H1 (cell line): ENCODE results near the gene OR1I1. TPM values are rescaled to one million over a fixed set of nuclear protein-coding genes. Genes with fewer than 3 reads are reported as not detected.

Source experiments
- CTCF ChIA-PET: fragments of 300-600 bp; sonication (Branson Sonifier 250); formaldehyde crosslinking; loops from one replicate; lab custom pipeline; 2021; ENCODE audit not compliant: partially characterized antibody; lab: Charles Lee
- POLR2A ChIA-PET: fragments of 300-600 bp; sonication (Branson Sonifier 250); formaldehyde crosslinking; loops from one replicate; lab custom pipeline; 2021; ENCODE audit warnings: inconsistent platforms; ENCODE audit not compliant: partially characterized antibody; lab: Charles Lee
- DNase-seq, 2 experiments: peaks; one replicate each; pipeline versions ENCODE4 v3.0.0 to v3.0.0-alpha.2; 2010 to 2022; ENCODE audit warnings: low spot score in 2 of 2, low read depth in 1 of 2, mixed read lengths in 1 of 2
- FAIRE-seq: peaks from 2 replicates; lab custom pipeline; 2011; peaks lifted over from hg19 to GRCh38; lab: Jason Lieb, UNC
- H2AFZ ChIP-seq: 2 replicates; pipeline ENCODE4 v1.8.1; 2012; ENCODE audit warnings: low read length, inconsistent platforms
- H2AK5ac ChIP-seq: 2 replicates; pipeline ENCODE4 v1.6.1; 2013; ENCODE audit warnings: low read depth, low read length
- H2BK120ac ChIP-seq: replicated peaks from 2 replicates; pipeline ENCODE3; 2013; ENCODE audit warnings: low read depth, low read length, inconsistent platforms
- H2BK12ac ChIP-seq: 2 replicates; pipeline ENCODE4 v1.6.1; 2013; ENCODE audit warnings: low read depth, low read length
- H2BK15ac ChIP-seq: 2 replicates; pipeline ENCODE4 v1.6.1; 2013; ENCODE audit warnings: low read length
- H2BK20ac ChIP-seq: 2 replicates; pipeline ENCODE4 v1.6.1; 2013; ENCODE audit warnings: low read length
- H2BK5ac ChIP-seq: 2 replicates; pipeline ENCODE4 v1.6.1; 2013; ENCODE audit warnings: low read depth, low read length
- H3K14ac ChIP-seq: 2 replicates; pipeline ENCODE4 v1.6.1; 2013; ENCODE audit warnings: inconsistent platforms; ENCODE audit not compliant: insufficient read length
- H3K18ac ChIP-seq: 2 replicates; pipeline ENCODE4 v1.6.1; 2013; ENCODE audit warnings: low read length; ENCODE audit errors: extremely low read depth
- H3K23ac ChIP-seq: 2 replicates; pipeline ENCODE4 v1.6.1; 2013; ENCODE audit warnings: inconsistent platforms; ENCODE audit not compliant: insufficient read length
- H3K23me2 ChIP-seq: 2 replicates; pipeline ENCODE4 v1.6.1; 2013; ENCODE audit warnings: low read depth, low read length
- H3K27ac ChIP-seq: 2 replicates; pipeline ENCODE4 v1.6.1; 2011; ENCODE audit warnings: low read depth, low read length, inconsistent platforms
- H3K27me3 ChIP-seq, 4 experiments: replicated peaks in 1 of 4; 1 replicate in 1 of 4; 2 replicates in 3 of 4; pipeline versions ENCODE4 v1.6.1 to v1.8.1; 2011 to 2013; ENCODE audit warnings: low read length in 3 of 4, mild to moderate bottlenecking in 3 of 4, inconsistent platforms in 2 of 4, mixed read lengths in 2 of 4, moderate library complexity in 1 of 4; ENCODE audit not compliant: control insufficient read depth in 3 of 4, insufficient read depth in 3 of 4; ENCODE audit errors: extremely low read depth in 1 of 4
- H3K36me3 ChIP-seq, 4 experiments: 2 replicates each; pipeline versions ENCODE4 v1.6.1 to v1.8.1; 2011 to 2013; ENCODE audit warnings: mild to moderate bottlenecking in 4 of 4, low read length in 3 of 4, moderate library complexity in 2 of 4, control low read depth in 1 of 4, inconsistent platforms in 1 of 4; ENCODE audit not compliant: insufficient read depth in 4 of 4, control insufficient read depth in 2 of 4
- H3K4ac ChIP-seq: replicated peaks from 2 replicates; pipeline ENCODE3; 2013; ENCODE audit warnings: low read length, low read depth, mixed read lengths, inconsistent platforms; ENCODE audit not compliant: insufficient read length
- H3K4me1 ChIP-seq, 4 experiments: replicated peaks in 1 of 4; 1 replicate in 1 of 4; 2 replicates in 3 of 4; pipeline versions ENCODE4 v1.6.1 to v1.8.1; 2011 to 2013; ENCODE audit warnings: low read length in 3 of 4, inconsistent platforms in 2 of 4, mixed read lengths in 1 of 4; ENCODE audit not compliant: insufficient read depth in 4 of 4, control insufficient read depth in 3 of 4
- H3K4me2 ChIP-seq, 2 experiments: 2 replicates each; pipeline versions ENCODE4 v1.6.1 to v1.8.1; 2011 to 2013; ENCODE audit warnings: low read depth in 2 of 2, low read length in 2 of 2, control low read depth in 1 of 2, inconsistent platforms in 1 of 2, mild to moderate bottlenecking in 1 of 2; ENCODE audit not compliant: insufficient read depth in 1 of 2
- H3K4me3 ChIP-seq, 4 experiments: fragments of 200-600, 300-600 bp in 1 of 4; sonication (generic), shearing (Covaris generic), sonication (Bioruptor Twin) in 1 of 4; 2 replicates each; pipeline versions ENCODE4 v1.5.1 to v1.8.1; 2011 to 2016; ENCODE audit warnings: low read length in 4 of 4, low read depth in 3 of 4, control low read depth in 2 of 4, inconsistent platforms in 2 of 4, mild to moderate bottlenecking in 2 of 4, mixed read lengths in 1 of 4, moderate library complexity in 1 of 4; ENCODE audit not compliant: insufficient read depth in 2 of 4; ENCODE audit errors: extremely low read depth in 1 of 4
- H3K56ac ChIP-seq: replicated peaks from 2 replicates; pipeline ENCODE3; 2013; ENCODE audit warnings: low read depth, mild to moderate bottlenecking, mixed read lengths, low read length, inconsistent platforms; ENCODE audit not compliant: insufficient read length
- H3K79me1 ChIP-seq: 2 replicates; pipeline ENCODE4 v1.6.1; 2013; ENCODE audit warnings: low read depth, low read length, control low read depth
- H3K79me2 ChIP-seq, 2 experiments: 2 replicates each; pipeline versions ENCODE4 v1.6.1 to v1.8.1; 2012 to 2013; ENCODE audit warnings: low read length in 2 of 2, mild to moderate bottlenecking in 2 of 2, inconsistent platforms in 1 of 2; ENCODE audit not compliant: insufficient read depth in 2 of 2, control insufficient read depth in 1 of 2
- H3K9ac ChIP-seq, 4 experiments: replicated peaks in 1 of 4; 1 replicate in 1 of 4; 2 replicates in 3 of 4; pipeline versions ENCODE4 v1.6.1 to v1.8.1; 2011 to 2013; ENCODE audit warnings: low read depth in 3 of 4, low read length in 3 of 4, control low read depth in 2 of 4, mild to moderate bottlenecking in 2 of 4, moderate library complexity in 2 of 4, inconsistent platforms in 1 of 4; ENCODE audit errors: extremely low read depth in 1 of 4
- H3K9me3 ChIP-seq, 2 experiments: 2 replicates each; pipeline versions ENCODE4 v1.6.1 to v1.8.1; 2012 to 2013; ENCODE audit warnings: mild to moderate bottlenecking in 2 of 2, moderate library complexity in 2 of 2, control low read depth in 1 of 2, inconsistent platforms in 1 of 2, low read depth in 1 of 2, low read length in 1 of 2, mixed read lengths in 1 of 2; ENCODE audit not compliant: insufficient read depth in 2 of 2
- H4K20me1 ChIP-seq, 2 experiments: replicated peaks in 1 of 2; 2 replicates each; pipeline versions ENCODE3 to v1.8.1; 2011 to 2013; ENCODE audit warnings: inconsistent platforms in 2 of 2, low read length in 2 of 2, mild to moderate bottlenecking in 1 of 2; ENCODE audit not compliant: insufficient read depth in 2 of 2, control insufficient read depth in 1 of 2
- H4K5ac ChIP-seq: 2 replicates; pipeline ENCODE4 v1.6.1; 2013; ENCODE audit warnings: low read length, low read depth, mixed read lengths, inconsistent platforms; ENCODE audit not compliant: insufficient read length
- H4K8ac ChIP-seq: 2 replicates; pipeline ENCODE4 v1.8.0; 2013; ENCODE audit warnings: mild to moderate bottlenecking, moderate library complexity, low read length, inconsistent platforms; ENCODE audit not compliant: insufficient read depth; ENCODE audit errors: extremely low read depth
- H4K91ac ChIP-seq: replicated peaks from 2 replicates; pipeline ENCODE3; 2013; ENCODE audit warnings: low read length, mixed read lengths, inconsistent platforms; ENCODE audit not compliant: insufficient read length
- CBX5 ChIP-seq: fragments of 300-800, 300-1000 bp; sonication (generic); IDR thresholded peaks from 2 replicates; pipeline ENCODE4 v1.7.1; 2016; ENCODE audit warnings: antibody characterized with exemption, low read length, low read depth
- CHD1 ChIP-seq: IDR thresholded peaks from 2 replicates; pipeline ENCODE4 v1.6.1; 2012; ENCODE audit warnings: low read depth, low read length, improper control_type of control experiment
- PHF8 ChIP-seq: fragments of 200-600 bp; sonication (generic); conservative IDR thresholded peaks from 2 replicates; pipeline ENCODE4 v1.7.1; 2012; ENCODE audit warnings: low read depth, mild to moderate bottlenecking, inconsistent platforms, low read length, moderate library complexity
- POU5F1 ChIP-seq: IDR thresholded peaks from 2 replicates; pipeline ENCODE4 v1.6.1; 2011; ENCODE audit warnings: low read depth, mild to moderate bottlenecking, low read length, moderate library complexity
- WGBS, 2 experiments: shearing (Covaris generic) in 1 of 2; methylation state at CpG; one replicate each; pipeline versions ENCODE4 v1.1.6 to v1.1.7; 2013 to 2015; ENCODE audit warnings: low lambda C conversion rate in 2 of 2, mixed read lengths in 2 of 2, inconsistent platforms in 1 of 2, low coverage in 1 of 2, missing lambda C conversion rate in 1 of 2; ENCODE audit not compliant: insufficient replicate concordance in 2 of 2, insufficient coverage in 1 of 2, insufficient read length in 1 of 2; ENCODE audit errors: extremely low coverage in 1 of 2, missing lambda C conversion rate in 1 of 2; 5-methylcytosine and 5-hydroxymethylcytosine counted together
- polyA plus RNA-seq, 7 experiments: library from polyadenylated mRNA; depleted of rRNA in 3 of 7; stranded (reverse) in 5 of 7; unstranded in 2 of 7; fragments of >200 nt in 5 of 7; fragments of 200-250 nt in 2 of 7; gene quantifications; 1 replicate in 5 of 7; 2 replicates in 1 of 7; 4 replicates in 1 of 7; pipeline versions ENCODE4 v1.2.1 to v1.2.3, GENCODE V29; 2011 to 2013; ENCODE audit warnings: missing spikeins in 2 of 7, mixed read lengths in 2 of 7
- total RNA-seq: library from RNA; stranded (reverse); fragmentation: NEBNext Ultra II Directional; extraction: Animal tissue kit (Norgen Biotek cat#: 25700); gene quantifications from 2 replicates; pipeline ENCODE4 v1.2.1, GENCODE V29; 2021
- TF ChIP-seq, protein P1 (sequence below): IDR thresholded peaks from 2 replicates; pipeline ENCODE4 v1.6.1; 2012; ENCODE audit warnings: inconsistent platforms

Gene OR1I1
- total and polyA plus RNA-seq, 2 of the 8 experiments (the other 6 are each of a cell fraction or from before 2014, with no cell fraction given): not detected

DNA sequence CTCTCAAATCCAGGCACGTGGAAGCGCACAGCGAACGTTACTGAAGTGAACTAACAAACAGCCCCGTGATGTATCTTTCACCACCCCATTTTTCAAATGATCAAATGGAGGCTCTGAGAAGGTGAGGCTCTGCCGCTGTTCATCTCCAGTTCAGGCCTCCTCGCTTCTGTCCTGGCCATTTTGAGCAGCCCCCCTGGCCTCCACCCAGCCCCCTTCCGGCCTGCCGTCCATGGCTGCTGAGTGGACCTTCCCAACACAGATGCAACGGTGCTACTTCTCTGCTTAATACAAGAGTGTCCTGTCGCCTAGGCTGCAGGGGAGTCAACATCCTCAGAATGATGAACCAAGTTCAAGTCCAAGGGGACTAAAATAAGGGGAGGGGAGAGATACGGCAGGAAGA lies 34.8 kb downstream of the OR1I1 start:
- no peak for FAIRE-seq
- ChIA-PET CTCF (interaction anchor here (1.2 to 1.3 kb wide), 2 partner anchors 16 to 37 kb away, joined by 3 to 4 read pairs; no protein-coding TSS in a partner anchor), POLR2A (interaction anchor here (1.0 to 7.9 kb wide), 5 partner anchors 8 to 40 kb away, joined by 3 to 67 read pairs (median 4); partner anchors contain the start of gene SYDE1)
- no peak overlapping the region for H3K4ac ChIP-seq
- no peak overlapping the region for H2BK12ac ChIP-seq
- H3K14ac ChIP-seq: no peak overlapping the region
- no peak overlapping the region for H2BK5ac ChIP-seq
- no peak overlapping the region for H3K4me3 ChIP-seq
- H3K79me2 ChIP-seq: no peaks in the 10 kb centered on the region
- H3K4me1 ChIP-seq: no peaks in the 10 kb centered on the region
- no peak overlapping the region for H3K18ac ChIP-seq
- H3K27ac ChIP-seq: no peak overlapping the region
- no peak overlapping the region for H3K4me2 ChIP-seq
- no peak overlapping the region for H2AFZ ChIP-seq
- no peaks in the 10 kb centered on the region for H3K79me1 ChIP-seq
- TF ChIP-seq, protein P1, sequence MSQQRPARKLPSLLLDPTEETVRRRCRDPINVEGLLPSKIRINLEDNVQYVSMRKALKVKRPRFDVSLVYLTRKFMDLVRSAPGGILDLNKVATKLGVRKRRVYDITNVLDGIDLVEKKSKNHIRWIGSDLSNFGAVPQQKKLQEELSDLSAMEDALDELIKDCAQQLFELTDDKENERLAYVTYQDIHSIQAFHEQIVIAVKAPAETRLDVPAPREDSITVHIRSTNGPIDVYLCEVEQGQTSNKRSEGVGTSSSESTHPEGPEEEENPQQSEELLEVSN: no peak
- TF ChIP-seq CHD1 (no peak), PHF8 (no peak), POU5F1 (no peak), CBX5 (no peak)
- H4K20me1 ChIP-seq: peaks cover 2 to 9% of the 10 kb centered on the region in 2 experiments
- no peaks in the 10 kb centered on the region for H3K27me3 ChIP-seq
- H4K5ac ChIP-seq: no peak overlapping the region
- H3K56ac ChIP-seq: no peak overlapping the region
- H3K9ac ChIP-seq: no peak overlapping the region
- no peak overlapping the region for H2AK5ac ChIP-seq
- no peak overlapping the region for H4K8ac ChIP-seq
- 93% methylated on average over 12 of the region's 12 CpGs; no CpG with 5 or more reads in 1 of the 2 experiments for whole genome bisulfite sequencing, 2 experiments
- H2BK15ac ChIP-seq: no peak overlapping the region
- H3K9me3 ChIP-seq: peaks cover 4 to 7% of the 10 kb centered on the region in 2 experiments; a peak in 1 of 4 replicates
- H4K91ac ChIP-seq: no peak overlapping the region
- DNase-seq: no peak
- H3K23ac ChIP-seq: no peak overlapping the region
- H3K36me3 ChIP-seq: peaks cover 29 to 69% (median 55%) of the 10 kb centered on the region in 4 experiments
- no peaks in the 10 kb centered on the region for H3K23me2 ChIP-seq
- no peak overlapping the region for H2BK20ac ChIP-seq
- H2BK120ac ChIP-seq: no peak overlapping the region
